Spinal cord (tissue), 10 donors: Measurements from ENCODE around the gene SPESP1. TPM values are rescaled to one million over a fixed set of nuclear protein-coding genes. Genes with fewer than 3 reads are reported as not detected.
A peak's percentile ranks its signal among the peaks of the same experiment; 100 is the strongest.

Experiments used
- DNase-seq, 6 donors: peaks; one replicate each; pipeline versions ENCODE4 v3.0.0 to v3.0.0-alpha.2; 2013 to 2015; ENCODE audit warnings: low spot score in 6 of 6, low read depth in 4 of 6
- H3K27ac ChIP-seq: one replicate; pipeline ENCODE4 v1.5.1; 2013; ENCODE audit warnings: low read depth, low read length, control low read depth
- H3K27me3 ChIP-seq: one replicate; pipeline ENCODE4 v1.6.1; 2013; ENCODE audit warnings: low read length; ENCODE audit not compliant: control insufficient read depth, insufficient read depth
- H3K36me3 ChIP-seq: one replicate; pipeline ENCODE4 v1.6.1; 2013; ENCODE audit warnings: low read length; ENCODE audit not compliant: control insufficient read depth, insufficient read depth
- H3K4me1 ChIP-seq: one replicate; pipeline ENCODE4 v1.6.1; 2013; ENCODE audit warnings: low read length; ENCODE audit not compliant: control insufficient read depth, insufficient read depth
- H3K4me3 ChIP-seq: one replicate; pipeline ENCODE4 v1.5.1; 2013; ENCODE audit warnings: low read depth, low read length, control low read depth
- H3K9me3 ChIP-seq: one replicate; pipeline ENCODE4 v1.6.1; 2013; ENCODE audit warnings: low read length; ENCODE audit not compliant: control insufficient read depth, insufficient read depth
- WGBS: methylation state at CpG from one replicate; pipeline ENCODE4 v1.1.5; 2013; ENCODE audit warnings: missing lambda C conversion rate; ENCODE audit not compliant: insufficient coverage; 5-methylcytosine and 5-hydroxymethylcytosine counted together
- polyA plus RNA-seq, 2 donors: library from polyadenylated mRNA; unstranded; fragments of 120-200 nt; gene quantifications; one replicate each; pipeline ENCODE4 v1.2.1, GENCODE V29; 2013; ENCODE audit not compliant: insufficient read length in 2 of 2
- total RNA-seq, 2 donors: library from RNA; depleted of rRNA in 1 of 2; stranded (reverse); fragments of 120-200 nt in 1 of 2; fragments of >200 nt in 1 of 2; gene quantifications; one replicate each; pipeline versions ENCODE4 v1.2.3 to v1.2.4, GENCODE V29; 2013 to 2014
- donor health status: healthy.

SPESP1 gene
- total and polyA plus RNA-seq, 4 donors, result 2.4 to 7.6 (median 4.2) TPM

DNA sequence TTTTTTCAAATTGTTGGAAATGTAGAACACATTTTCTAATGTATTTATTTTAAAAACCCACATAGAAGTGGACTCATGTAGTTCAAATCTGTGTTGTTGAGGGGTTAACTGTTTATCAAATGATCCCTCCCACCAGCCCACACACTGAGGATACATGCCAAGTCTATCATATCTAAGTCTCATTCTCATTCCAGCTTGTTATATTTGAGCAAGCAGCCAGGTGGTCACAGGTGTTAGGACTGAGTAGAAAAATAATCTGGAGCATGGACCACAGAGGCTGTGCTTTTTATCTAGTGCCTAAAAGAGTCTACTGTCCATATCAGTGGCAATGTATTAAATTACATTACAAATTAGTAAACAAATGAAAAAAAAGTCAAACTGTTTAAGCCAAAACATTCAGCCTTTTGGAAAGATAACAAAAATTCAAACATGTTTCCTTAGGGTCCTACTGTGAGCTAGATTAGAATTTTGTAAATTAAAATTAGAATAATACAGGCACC lies 20.7 kb upstream of the SPESP1 start:
- no peak for DNase-seq
- H3K4me1 ChIP-seq, result no peaks in the 10 kb centered on the region
- H3K4me3 ChIP-seq, result no peak overlapping the region
- H3K36me3 ChIP-seq, result no peaks in the 10 kb centered on the region
- no peaks in the 10 kb centered on the region for H3K9me3 ChIP-seq
- H3K27ac ChIP-seq, result no peak overlapping the region
- H3K27me3 ChIP-seq, result no peaks in the 10 kb centered on the region

DNA sequence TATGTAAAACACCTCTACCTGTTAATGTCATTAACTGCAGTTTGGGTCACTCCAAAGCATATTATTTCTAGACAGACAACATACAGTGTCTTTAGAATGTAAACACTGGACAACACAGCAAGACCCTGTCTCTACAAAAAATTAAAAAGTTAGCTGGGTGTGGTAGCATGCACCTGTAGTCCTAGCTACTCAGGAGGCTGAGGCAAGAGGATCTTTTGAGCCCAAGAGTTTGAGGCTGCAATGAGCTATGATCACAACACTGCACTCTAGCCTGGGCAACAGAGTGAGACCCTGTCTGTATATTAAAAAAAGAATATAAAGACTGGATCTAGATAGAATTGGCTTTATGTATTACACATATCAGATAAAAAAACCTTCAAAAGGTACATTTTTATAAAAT lies 20.0 kb upstream of the SPESP1 start:
- H3K4me3 ChIP-seq, result no peak overlapping the region
- no peak for DNase-seq

DNA sequence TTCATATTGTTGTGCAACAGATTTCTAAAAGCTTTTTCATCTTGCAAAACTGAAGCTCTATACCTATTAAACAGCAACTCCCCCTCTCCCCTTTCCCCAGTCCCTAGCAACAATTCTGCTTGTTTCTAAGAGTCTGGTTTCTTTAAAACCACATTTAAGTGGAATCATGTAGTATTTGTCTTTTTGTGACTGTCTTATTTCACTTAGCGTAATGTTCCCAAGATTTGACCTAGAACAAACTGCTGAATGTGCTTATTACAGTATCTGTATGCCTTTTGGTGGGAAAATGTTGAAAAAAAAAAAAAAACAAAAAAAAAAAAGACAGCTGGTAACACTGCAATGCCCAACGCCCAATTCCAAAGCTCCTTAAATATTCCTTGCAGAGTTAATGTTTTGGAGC lies 19.5 kb upstream of the SPESP1 start:
- no peaks in the 10 kb centered on the region for H3K9me3 ChIP-seq
- H3K4me3 ChIP-seq, result no peak overlapping the region
- no peaks in the 10 kb centered on the region for H3K36me3 ChIP-seq
- H3K4me1 ChIP-seq, result no peaks in the 10 kb centered on the region
- H3K27me3 ChIP-seq, result no peaks in the 10 kb centered on the region
- DNase-seq, result no peak
- WGBS, result no CpG with 5 or more reads among the region's 2 CpGs
- no peak overlapping the region for H3K27ac ChIP-seq

More for the DNA sequence above, 20.0 kb upstream of the SPESP1 start:
- Histone ChIP-seq H3K27me3 (no peaks in the 10 kb centered on the region), H3K9me3 (no peaks in the 10 kb centered on the region), H3K36me3 (no peaks in the 10 kb centered on the region), H3K27ac (no peak overlapping the region), H3K4me1 (no peaks in the 10 kb centered on the region)

DNA sequence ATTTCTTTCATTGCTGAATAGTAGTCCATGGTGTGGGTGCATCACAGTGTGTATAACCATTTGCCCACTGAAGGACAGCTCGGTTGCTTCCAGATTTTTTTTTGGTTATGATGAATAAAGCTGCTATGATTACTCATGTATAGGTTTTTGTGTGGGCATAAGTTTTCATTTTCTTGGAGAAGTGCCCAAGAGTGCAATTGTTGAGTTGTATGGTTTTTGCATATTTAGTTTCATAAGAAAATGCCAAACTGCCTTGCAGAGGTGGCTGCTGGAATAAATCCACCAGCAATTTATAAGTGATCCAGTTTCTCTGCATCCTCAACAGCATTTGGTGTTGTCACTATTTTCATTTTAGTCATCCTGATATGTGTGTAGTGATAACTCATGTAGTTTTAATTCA lies 8.4 kb upstream of the SPESP1 start:
- H3K4me1 ChIP-seq, result no peaks in the 10 kb centered on the region
- H3K4me3 ChIP-seq, result no peak overlapping the region
- 0% methylated on average over 1 of the region's 1 CpG for WGBS
- H3K27ac ChIP-seq, result no peak overlapping the region
- H3K27me3 ChIP-seq, result no peaks in the 10 kb centered on the region
- no peaks in the 10 kb centered on the region for H3K9me3 ChIP-seq
- H3K36me3 ChIP-seq, result no peaks in the 10 kb centered on the region
- DNase-seq, result no peak

DNA sequence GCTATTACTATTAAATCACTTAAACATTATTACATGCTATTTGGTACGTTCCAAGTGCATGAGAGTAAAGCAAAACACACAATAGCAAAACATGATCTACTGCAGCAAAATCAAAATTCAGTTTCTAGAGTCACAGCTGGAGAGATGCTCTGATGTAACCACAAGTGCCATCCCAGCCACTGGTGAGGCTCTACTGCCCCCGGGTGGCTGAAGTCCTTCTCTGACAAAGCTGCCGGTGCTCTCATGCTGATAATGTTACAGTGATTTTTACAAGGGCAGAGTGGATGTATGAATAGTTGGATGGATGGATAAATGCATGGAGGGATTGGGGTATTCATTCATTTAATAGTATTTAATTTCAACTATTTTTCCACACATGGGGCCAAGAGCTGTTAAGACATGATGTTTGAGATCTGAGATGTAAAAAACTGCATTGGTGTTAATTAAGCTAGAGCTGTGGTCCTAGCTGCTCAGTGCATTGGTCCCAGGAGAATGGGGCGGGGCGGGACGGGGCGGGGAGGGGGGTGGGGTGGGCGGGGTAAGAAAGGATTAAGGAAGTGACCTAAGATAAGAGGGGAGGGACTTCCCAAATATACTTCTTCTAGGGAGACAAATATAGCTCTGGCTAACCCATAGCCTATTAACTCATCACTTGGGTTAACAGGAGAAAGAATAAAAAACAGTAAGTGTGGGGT lies 5.3 kb upstream of the SPESP1 start:
- Histone ChIP-seq H3K27me3 (no peaks in the 10 kb centered on the region), H3K9me3 (no peaks in the 10 kb centered on the region), H3K4me3 (no peak overlapping the region), H3K27ac (no peak overlapping the region), H3K36me3 (no peaks in the 10 kb centered on the region), H3K4me1 (peaks cover 3% of the 10 kb centered on the region)
- WGBS, result 0% methylated on average over 1 of the region's 8 CpGs
- DNase-seq, result peak; percentile 38 to 95 (median 70)

DNA sequence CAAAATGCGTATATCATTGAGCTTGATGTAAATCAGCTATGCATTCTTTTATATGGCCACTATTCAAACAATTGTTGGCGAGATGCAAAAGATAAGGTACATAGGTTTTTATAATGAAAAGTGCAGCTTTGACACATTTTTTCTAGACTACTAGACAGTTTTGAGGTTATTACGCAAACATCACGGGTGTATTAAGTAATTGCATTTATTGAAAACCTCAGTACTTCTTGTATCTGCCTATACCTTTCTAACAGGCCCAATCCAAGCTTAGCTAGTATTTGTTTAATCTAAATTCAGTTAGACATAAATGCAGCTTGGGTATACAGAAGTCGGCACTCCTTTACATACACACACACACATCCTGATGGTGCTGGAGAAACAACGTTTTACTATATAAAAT lies 2.7 kb downstream of the SPESP1 start:
- no peak for DNase-seq
- Histone ChIP-seq H3K27ac (no peak overlapping the region), H3K36me3 (no peaks in the 10 kb centered on the region), H3K9me3 (no peaks in the 10 kb centered on the region), H3K4me3 (no peak overlapping the region), H3K27me3 (no peaks in the 10 kb centered on the region), H3K4me1 (peaks cover 8% of the 10 kb centered on the region)
- WGBS, result no CpG with 5 or more reads among the region's 6 CpGs

DNA sequence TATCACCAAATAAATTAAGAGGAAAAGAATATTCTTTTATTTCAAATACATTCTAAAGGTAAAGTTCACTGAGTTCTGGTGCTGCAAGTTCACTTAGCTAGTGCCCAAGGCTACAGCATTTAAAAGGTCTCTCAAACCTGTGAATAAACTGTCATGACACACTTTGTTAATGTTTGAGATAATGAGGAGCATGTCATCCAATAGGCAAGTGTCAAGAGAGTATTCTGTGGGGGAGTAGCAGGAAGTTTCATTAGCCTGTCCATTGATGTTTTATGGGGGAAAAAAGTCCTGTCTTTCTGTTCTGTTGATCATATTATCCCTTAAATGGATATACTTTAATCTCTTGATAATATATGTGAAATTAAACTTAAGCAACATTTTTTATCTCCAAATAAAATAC lies 4.0 kb downstream of the SPESP1 start:
- no peaks in the 10 kb centered on the region for H3K9me3 ChIP-seq
- no peak for DNase-seq
- no peaks in the 10 kb centered on the region for H3K27me3 ChIP-seq
- H3K36me3 ChIP-seq, result no peaks in the 10 kb centered on the region
- H3K4me1 ChIP-seq, result peaks cover 8% of the 10 kb centered on the region
- no peak overlapping the region for H3K27ac ChIP-seq
- H3K4me3 ChIP-seq, result no peak overlapping the region

DNA sequence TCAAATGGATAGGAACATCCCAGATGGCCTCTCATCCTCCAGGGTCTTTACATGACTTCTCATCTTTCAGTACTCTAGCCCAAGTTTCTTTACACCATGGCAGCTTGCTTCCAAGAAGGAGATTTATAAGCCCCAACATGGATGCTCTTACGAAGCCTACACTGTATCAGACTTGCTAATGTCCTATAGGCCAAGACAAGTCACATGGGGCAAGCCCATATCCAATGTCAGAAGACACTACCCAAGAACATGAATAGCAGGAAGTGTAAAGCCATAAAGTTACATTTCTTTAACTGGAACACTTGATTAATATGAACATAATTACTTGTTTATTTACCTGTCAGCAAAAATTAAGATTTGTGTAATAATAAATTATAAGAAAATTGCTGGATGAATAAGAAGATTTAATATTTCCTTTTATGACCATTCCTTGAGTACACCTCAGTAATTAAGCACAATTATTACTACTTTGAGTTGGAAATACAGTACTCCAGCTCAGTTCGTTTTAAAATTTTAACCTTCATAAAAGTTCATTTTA lies 5.1 kb downstream of the SPESP1 start:
- Histone ChIP-seq H3K4me3 (no peak overlapping the region), H3K27me3 (no peaks in the 10 kb centered on the region), H3K9me3 (no peaks in the 10 kb centered on the region), H3K4me1 (peaks cover 3% of the 10 kb centered on the region), H3K27ac (no peak overlapping the region), H3K36me3 (no peaks in the 10 kb centered on the region)
- 100% methylated on average over 1 of the region's 2 CpGs for WGBS
- DNase-seq, result no peak

DNA sequence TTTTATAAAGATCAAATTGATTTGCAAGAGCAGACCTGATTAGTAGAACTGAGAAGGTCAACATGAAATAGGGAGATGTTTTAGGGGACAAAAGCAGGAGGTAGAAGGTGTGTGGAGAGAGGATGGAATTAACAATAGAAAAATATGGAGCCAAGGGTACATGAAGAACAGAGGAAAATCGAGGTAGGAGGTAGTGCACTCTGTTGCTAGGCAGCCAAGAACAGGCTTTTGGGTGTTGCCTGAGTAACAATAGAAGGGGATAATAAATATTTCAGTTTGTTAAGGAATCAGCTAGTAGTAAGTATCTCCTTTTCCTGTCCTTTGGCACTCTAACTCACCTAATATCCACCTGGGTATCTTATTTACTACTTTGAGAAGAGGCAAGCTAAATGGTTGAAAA lies 9.2 kb downstream of the SPESP1 start:
- H3K27ac ChIP-seq, result no peak overlapping the region
- no peak overlapping the region for H3K4me3 ChIP-seq
- H3K36me3 ChIP-seq, result no peaks in the 10 kb centered on the region
- H3K27me3 ChIP-seq, result no peaks in the 10 kb centered on the region
- no CpG with 5 or more reads among the region's 1 CpG for WGBS
- H3K4me1 ChIP-seq, result no peaks in the 10 kb centered on the region
- H3K9me3 ChIP-seq, result no peaks in the 10 kb centered on the region
- peak in 1 of 6 donors; percentile 5 for DNase-seq

DNA sequence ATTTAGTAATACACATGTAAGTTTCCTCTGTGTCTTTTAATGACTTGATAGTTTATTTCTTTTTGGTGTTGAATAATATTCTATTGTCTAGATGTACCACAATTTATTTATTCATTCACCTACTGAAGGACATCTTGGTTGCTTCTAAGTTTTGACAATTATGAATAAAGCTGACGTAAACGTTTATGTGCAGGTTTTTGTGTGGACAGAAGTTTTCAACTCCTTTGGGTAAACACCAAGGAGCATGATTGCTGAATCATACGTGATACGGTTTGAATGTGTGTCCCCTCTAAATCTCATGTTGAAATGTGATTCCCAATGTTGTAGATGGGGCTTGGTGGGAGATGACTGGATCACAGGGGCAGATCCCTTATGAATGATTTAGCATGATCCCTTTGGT lies 21.5 kb downstream of the SPESP1 start:
- H3K36me3 ChIP-seq, result no peaks in the 10 kb centered on the region
- WGBS, result 93% methylated on average over 4 of the region's 4 CpGs

More for the DNA sequence above, 21.5 kb downstream of the SPESP1 start:
- no peak overlapping the region for H3K27ac ChIP-seq
- H3K4me1 ChIP-seq, result no peaks in the 10 kb centered on the region
- H3K4me3 ChIP-seq, result no peak overlapping the region
- H3K9me3 ChIP-seq, result no peaks in the 10 kb centered on the region
- no peaks in the 10 kb centered on the region for H3K27me3 ChIP-seq
- no peak for DNase-seq
